ENCODE measurements around the gene SFXN5.
A peak's percentile ranks its signal among the peaks of the same experiment; 100 is the strongest.

The SFXN5 gene

DNA sequence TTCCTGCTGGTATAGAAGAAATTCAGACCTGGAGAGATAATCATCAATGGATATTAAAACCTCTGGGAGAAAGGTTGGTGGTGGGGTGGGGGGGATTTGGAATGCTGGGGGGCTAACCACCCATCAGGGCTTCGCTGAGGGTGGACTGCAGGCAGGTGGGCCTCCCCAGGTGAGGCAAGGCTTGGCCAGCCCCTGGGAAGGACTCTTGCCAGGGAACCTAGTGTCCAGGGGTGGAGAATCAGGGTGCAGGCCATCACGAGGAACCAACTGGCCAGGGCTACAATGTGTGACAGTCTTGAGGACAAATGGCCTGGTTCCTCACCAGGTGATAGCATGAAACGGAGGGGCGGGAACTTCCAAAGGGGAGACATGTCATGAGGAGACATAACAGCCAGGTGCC, 29.4 kb upstream of the SFXN5 start:
- DNase-seq = no peak

DNA sequence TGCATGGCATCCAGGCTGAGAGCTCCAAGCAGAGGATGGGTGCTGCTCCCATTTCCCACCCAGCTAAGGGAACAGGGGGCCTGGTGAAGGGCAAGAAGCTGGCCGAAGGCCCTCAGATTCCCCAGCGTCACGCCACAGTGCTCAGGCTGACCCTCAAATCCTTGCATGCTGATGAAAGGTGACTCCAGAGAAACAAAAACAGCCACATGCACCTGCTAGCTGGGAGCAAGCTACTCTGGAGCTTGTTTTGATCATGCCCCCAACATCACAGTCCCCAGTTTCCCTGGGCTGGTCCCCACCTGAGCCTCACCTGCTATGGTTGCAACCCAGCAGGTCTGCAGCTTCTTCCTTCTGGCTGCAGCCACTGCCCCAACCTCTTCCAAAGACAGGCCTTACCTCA, 28.0 kb upstream of the SFXN5 start:
- DNase-seq = no peak

DNA sequence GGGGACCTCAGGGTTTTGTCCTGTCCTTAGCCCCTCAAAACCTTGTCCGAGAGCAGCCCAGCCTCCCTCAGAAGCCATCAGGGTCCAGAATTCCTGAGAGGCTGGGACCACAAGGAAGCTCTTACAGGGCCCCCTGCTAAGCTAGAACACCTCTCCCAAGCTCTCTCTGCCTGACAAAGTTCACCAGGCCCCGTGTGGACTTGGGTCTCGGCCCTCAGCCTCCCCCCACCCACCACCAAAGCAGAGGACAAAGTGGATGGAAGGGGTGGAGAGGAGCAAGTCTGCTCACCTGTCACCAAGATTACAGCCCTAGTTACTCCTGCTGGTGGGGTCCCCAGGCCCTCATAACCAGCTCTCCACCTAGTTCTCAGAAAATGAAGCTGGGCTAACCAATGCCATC, 24.4 kb upstream of the SFXN5 start:
- DNase-seq = no peak

DNA sequence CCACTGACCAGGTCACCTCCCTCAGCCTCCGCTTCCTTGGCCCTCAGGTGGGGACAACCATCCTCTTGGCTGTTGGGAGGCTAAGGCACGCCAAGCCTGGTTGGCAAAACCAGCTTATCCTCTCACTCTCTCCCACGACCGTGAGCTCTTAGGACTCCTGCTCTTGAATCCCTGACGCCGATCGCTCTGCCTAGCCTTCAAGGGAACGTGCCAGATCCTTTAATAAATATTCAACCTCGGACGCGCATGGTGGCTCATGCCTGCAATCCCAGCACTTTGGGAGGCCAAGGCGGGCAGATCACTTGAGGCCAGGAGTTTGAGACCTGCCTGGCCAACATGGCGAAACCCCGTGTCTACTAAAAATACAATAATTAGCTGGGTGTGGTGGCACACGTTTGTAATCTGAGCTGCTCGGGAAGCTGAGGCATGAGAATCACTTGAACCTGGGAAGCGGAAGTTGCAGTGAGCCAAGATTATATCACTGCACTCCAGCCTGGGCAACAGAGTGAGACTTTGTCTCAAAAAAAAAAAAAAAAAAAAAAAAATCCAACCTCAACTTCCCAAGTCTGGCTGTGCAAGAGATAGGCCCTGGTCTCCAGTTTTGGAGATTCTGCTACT, 22.2 kb upstream of the SFXN5 start:
- DNase-seq = peak in 1 of 14 donors; percentile 15

DNA sequence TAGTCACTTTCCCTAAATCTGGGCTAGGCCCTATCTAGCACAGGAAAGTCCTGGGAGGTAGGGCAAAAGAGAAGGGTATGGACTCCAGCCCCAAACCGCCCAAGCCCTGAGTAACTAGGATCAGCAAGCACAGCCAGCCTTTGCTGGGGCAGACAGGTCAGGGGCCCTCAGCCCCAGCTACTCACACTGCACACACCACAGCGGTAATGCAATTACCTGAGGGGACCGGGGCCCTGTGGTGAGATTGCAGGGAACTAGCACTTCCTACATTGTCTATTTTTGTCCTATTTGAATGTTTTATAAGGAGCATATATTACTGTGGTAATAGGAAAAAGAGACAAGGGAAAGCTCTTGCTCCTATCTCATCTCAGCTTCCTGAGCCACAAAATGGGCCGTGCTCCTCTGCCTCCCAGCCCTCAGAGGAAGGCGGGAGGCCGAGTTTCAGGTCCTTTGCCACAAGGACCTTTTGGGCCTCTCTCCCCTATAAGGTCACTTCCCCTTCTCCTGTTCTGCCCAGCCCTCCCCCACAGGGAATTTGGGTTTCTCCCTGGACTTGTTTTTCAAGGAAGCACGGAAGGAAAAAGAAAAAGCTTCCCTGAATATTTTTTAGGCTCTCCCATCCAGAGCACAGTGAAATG, 20.8 kb upstream of the SFXN5 start:
- no peak for DNase-seq

DNA sequence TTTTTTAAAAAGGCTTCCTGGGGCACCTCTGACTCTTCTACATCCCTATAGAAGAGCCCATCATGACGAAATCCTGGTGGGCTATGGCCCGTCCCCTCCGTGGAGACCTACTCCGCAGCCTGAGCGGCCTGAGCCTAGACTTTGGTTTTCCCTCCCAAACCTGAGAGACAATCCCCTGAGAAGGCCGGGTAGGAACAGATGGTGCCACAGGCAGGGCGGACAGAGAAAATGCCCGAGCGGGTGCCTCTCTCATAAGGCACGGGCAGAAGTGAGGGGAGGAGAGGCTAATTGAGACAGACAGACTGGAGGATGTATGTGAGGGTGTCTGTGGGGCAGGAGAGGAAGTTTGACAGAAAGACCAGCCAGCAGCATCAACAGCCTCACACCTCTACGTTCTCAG, 20.2 kb upstream of the SFXN5 start:
- DNase-seq = peak in 1 of 14 donors; percentile 40

DNA sequence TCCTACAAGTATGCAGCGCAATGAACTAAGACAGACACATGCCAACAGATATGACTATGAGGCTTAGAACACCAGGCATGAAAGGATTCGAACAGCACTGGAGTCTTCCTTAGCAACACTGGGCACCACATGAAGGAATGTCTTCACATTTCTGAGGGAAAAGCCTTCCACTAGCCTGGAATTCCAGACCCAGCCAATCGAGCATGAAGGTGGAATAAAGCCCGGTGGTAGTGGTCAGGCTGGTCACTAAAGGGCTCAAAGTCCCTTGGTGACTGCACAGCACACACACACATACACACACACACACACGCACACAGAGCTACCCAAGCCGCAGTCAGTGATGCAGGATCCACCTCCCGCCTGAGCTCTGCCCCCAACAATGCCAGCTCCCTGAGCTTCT, 19.7 kb upstream of the SFXN5 start:
- DNase-seq = no peak

DNA sequence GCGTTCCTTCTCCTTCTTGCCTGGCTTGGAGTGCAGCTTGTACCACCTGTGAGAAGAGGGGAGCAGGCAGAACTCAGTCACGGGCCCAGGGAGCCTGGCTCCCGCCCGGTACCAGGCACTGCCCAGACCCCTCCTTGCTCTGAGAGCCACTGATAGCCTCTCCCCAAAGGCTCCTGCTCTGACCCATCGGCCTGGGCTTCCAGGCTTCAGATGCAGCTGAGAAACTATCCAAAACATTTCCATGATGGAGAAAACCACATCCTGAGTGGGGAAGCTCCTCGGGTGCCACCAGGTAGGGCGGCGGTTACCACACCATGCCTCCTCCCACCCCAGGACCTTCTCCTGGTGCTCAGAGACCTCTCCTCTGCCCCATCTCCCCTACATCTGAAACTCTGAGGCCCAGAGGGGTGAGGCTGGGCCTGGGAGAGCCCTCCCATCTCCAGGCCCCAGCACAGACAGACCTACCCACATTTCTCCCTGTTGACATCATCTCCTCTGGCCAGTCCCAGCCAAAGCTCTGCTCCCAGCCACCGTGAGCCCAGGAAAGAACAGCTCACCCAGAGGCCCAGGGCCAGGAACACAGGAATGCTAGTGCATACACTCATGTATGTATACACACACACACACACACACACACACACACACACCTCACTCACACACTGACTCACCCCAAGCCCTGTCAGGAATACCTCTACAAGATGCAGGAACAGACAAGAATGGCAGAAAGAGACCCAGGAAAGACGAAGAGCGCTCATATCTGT, 17.9 kb upstream of the SFXN5 start:
- no peak for DNase-seq

DNA sequence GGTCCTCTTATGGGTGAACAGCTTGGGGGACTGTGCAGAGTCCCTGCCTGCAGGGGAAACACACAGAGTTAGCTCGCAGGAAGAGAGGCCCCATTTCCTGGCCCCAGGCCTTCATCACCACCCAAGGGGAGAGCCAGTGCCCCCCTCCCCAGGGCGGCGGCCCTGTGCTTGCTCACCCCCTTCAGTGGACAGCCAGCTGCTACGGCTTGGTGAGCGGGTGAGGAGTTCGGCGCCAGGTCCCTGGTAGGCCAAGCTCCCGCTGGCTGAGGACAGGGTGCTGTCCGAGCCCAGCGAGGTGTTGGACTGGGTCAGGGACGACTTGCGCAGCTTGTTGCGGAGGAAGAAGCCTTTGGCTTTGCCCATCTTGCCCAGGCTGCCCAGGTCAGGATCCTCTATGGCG, 17.2 kb upstream of the SFXN5 start:
- no peak for DNase-seq

DNA sequence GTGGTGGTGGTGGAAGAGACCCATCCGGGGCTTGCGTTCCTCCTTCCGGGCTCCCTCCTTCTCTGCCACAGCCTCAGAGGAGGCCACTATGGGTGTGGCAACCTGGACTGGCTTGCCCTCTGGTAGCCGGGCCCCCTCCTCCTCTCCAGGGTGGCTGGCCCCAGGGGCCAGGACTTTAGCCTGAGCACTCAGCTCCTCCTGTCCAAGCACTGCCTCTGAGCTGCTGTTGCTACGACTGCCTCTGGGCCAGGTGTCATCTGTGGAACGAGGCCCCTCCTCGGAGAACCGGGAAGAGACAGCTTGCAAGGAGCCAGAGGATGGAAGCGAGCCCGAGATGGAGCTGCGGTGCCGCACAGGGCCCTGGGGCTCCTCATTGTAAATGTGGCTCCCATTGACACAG, 16.7 kb upstream of the SFXN5 start:
- DNase-seq = no peak

DNA sequence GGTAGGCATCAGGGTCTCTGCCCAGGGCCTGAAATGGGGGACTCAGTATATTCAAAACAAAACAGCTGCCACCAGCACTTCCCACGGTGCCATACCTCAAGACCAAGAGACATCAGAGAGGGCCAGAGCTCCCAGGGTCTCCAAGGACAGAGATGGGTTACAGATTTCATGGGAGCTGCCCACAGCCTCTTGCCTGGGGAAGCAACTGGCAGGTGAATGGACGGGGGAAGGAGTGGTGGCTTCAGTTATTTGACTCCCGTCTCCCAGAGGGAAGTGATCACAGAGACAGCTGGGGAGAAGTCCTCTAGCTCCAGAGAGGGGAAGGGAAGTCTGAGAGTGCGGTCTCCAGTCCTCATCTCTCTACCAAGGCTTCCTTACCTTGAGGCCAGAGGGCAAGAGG, 15.8 kb upstream of the SFXN5 start:
- DNase-seq = no peak

DNA sequence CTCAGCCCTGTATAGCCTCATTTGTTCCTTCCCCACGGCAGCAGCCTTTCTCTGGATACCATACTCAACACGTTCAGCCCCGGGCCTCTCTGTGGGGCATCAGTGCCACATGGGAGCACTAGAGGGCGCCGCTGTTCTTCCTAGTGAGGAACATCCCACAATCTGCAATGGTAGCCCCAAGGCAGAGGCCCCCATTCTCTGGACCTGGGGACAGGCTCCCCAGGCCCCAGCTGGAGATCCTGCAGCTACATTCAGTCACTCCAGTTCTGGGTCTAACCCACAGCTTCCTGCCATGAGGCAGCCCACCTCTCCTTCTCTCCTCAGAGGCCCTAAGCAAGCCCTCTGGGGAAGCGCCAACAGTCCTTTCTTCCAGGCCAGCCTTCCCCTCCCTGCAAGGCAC, 14.2 kb upstream of the SFXN5 start:
- DNase-seq = peak in 13 of 14 donors; percentile 7 to 73 (median 50)

DNA sequence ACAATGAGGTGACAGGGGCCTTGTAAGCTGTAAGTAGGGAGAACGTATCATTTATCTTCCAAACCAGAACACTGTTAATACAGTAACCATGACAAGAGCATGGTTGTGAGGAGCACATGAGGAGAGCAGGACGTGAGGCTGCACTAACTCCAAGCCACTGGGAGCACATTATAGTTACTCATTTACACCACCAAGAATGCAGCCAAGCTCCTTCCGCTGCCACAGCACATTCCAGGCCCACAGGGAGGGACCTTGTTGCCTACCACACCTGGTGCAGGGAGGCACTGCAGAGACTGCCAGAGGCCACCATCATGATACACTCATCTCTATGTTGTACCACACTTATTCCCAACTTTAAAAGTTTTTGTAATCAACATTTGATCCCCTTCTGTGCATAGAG, 13.5 kb upstream of the SFXN5 start:
- no peak for DNase-seq

DNA sequence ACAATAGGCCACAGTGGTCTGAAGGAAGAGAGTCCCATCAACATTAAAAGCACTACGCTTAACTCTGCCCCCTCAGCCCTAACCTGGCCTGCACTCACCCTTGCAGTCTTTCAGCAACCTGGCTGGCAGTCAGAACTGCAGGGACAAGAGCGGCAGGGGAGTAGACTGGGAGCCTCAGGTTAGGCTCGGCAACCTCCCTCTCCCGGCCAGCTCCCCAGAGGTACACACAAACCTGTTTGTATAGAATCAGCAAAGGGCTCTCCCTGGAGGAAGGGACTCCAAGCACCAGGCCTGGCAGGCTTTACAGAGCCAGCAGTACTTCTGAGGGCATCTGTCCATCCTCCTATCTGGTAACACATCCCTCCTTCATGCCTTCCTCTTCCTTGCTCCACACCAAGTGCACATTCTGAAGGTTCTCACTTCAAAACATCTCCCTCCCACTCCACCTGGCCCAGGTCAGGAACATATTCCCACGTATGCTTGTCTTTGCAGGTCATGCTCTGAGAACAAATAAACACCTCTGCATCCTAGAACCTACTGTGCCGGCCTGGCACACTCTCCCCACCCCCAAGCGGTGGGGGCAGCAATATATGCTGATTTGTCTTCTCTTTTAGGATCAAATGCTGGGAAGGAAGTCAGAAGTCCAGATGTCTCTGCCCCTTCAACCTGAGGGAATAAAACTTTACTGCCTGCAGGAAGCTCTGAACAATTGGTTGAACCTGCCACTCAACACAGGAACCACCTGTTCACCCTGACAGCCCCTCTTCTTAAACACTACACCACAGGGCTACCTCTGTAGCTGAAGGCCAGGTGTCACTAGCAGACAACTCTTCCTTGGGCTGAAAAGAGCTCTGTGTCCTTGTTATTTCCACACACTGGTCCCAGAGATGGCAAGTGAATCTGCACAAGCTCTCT, 12.6 kb upstream of the SFXN5 start:
- DNase-seq = no peak

DNA sequence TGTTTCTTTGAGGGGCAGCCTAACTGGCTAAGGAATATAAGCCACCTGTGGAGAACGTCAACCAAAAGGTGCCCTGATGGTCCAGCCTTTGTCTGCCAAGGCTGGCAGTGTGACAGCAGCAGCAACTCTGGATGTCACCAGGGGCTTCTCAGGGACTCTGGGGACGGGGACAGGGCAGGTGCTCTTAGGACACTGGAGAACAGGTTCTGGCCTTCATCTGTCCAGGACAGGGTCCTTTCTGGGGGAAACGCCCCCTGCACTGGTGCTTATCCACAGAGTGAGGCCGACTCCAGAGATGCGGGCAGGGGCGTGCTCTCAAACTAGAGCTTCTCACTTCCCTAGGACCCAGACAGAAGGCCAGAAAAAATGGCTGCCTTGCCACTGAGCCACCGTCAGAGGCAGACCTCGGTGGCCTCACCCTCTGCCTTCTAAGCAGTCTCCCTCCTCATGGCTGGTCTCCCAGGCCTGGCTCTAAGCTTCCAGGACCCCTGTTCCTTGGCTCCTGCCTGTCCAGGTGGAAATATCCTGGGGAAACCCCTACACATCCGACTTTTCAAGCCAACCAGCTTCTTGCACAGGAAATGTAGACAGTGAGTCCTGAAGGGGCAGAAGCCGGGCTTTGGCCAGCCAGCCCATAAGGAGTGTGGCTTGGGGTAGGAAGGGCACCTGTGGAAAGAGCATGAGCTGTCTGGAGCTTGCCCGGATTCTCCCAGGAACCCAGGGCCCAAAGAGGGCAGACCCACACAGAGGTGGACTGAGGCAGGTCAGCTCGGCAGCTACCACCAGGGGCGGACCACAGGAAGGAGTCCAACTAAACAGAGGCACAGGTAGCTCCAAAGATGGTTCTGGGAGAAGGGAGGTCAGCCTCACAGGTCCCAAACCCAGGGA, 11.3 kb upstream of the SFXN5 start:
- no peak for DNase-seq

DNA sequence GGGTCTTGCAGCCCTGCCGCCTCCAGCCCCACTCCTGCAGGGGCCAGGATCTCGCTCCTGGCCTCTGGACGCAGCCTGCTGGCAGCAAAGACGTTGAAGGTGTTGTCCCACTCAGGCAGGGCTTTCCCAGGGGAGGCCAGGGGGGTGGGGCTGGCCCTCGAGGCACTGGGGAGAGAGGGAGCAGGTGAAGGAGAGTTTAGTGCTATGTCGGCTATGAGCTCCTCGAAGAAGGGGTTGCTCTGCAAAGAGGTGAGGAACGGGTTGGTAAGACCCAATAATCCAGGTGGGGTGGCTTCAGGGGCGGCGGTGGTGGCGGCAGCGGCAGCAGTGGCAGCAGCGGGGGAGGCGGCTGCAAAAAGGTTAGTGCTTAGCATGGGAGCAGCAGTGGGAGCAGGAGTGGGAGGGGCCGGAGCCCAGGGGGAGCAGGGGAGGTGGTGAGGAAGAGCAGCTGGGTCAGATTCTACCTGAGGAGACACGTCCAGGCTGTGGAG, 9.7 kb upstream of the SFXN5 start:
- DNase-seq = no peak

DNA sequence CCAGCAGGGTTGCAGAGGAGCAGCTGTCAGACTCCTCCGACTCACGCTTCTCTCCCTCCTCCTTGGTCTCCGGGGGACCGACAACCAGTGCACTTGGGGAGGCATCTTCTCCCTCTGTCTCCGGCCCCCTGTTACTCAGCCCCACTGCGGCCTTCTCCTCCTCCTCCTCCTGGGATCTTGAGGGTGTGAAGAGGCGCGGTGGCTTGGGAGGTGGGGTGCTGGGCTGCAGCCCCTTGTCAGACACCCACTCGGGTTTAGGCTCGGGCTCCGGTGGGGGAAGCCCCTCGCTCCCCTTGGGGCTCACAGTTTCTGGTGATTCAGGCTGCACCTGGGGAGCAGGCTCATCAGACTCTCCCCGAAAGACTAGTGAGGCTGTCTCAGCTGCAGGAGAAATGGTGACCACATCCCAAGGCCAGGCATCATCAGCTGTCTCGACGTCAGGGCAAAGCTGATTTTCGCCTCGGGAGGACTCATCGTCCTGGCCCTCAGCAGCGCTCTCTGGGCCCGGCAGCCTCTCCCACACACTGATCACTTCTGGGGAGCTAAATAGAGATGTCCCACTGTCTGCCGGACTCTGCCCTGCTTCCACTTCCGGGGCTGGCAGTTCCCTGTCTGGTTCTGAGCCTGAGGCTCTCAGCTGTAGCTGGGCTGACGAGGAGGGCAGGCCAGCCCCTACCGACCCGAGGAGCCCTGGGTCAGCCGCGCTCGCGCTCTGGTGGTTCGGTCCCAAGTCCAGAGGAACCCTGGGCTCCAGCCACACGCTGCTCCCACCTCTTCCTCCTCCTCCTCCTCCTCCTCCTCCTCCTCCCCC, 9.0 kb upstream of the SFXN5 start:
- DNase-seq = peak in 1 of 14 donors; percentile 6

DNA sequence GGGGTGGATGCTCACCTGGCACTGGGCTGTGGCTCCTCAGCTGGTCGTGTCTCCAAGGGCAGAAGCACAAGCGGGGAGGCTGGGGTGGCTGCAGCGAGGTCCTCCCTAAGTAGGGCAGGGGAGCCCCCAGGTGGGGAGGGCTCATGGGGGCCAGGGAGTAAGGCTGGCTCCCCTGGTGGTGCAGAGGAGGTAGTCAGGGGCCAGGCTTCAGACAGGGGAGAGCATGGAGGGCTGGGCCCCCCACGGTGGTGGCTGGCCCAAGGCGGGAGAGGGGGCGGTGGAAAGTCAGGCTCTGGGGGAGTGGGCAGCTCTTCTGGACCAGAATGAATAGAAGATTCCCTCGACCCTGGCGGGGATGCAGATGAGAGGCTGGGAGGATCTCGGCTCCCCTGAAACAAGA, 8.1 kb upstream of the SFXN5 start:
- no peak for DNase-seq

DNA sequence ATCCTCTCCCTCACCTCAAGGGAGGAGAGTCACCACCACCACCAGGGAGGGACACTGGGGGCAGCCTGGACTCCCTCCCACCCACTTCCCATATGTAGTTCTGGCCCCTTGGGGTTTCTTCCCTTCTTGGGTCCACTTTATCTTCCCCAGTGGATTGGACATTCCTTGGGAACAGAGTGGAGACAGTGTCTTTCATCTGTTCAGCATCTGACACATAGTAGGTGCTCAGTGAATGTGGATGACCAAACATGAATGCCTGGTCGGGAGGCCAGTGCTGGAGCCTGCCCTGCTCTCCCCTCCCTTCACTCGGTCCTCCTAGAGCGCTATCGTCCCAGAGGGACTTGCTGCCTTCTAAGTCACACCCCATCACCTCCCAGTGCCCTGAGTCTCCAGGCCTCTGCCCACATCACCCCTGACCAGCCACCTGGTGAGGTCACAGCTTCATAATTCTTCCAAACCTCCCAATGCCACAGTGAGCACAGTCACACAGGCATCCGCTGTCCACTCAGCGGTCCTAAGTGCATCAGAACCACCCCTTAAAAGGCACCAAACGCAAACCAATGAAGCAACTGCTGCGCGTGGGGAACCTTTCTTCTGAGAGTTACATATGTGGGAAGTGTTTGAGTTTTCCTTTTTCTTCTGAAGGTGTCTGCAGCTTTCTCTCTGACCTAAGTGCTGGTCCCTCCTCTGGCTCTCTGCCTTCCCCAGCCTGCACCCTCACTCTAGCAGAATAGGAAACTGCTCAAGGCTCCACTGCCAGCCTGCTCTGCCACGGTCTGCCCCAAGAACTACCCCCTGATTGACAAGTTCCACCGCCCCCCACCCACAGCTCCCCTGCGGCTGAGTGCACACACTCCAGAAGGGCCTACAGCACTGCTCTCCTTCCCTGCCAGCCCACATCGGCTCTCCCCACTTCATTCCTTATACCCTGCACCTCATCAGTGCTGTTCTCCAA, 7.2 kb upstream of the SFXN5 start:
- no peak for DNase-seq

DNA sequence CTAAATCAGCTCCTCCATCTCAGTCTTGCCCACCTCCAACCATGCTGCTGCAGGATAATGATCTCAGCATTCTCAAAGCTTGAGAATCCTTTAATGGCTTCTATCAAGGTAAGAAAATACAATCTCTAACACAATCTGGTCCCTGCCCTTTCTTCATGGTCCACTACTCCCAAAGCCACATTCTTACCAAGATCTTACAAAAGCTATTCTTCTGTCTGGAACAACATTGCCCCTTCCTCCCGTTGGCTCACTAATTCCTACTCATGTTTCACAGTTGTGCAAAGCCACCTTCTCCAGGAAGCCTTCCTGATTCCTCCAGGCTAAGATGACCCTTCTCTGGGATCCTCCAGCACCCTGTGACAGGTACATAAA, 5.9 kb upstream of the SFXN5 start:
- no peak for DNase-seq

All from C1 segment of cervical spinal cord (tissue), 14 donors.